Measurements from ENCODE around the gene HES5.

DNA sequence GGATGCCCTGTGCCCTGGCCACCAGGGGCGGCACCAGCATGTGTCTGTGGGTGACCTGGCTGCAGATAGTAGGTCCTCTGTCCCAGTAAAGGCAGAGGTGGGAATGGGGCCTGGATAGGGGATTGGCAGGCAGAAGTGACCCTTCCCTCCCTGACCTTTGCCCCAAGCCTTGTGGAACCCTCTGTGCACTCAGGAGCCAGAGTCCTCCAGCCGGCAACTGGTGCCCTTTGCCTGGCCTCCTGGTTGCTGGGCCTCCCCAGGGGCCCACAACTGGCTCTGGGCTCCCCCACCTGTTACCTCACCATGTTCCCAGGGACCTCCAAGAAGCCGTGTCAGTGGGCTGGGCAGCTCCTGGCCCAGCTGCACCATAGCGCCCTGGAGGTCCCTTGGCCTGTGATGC lies 44.0 kb downstream of the HES5 start:
- TF ChIP-seq, protein P1, sequence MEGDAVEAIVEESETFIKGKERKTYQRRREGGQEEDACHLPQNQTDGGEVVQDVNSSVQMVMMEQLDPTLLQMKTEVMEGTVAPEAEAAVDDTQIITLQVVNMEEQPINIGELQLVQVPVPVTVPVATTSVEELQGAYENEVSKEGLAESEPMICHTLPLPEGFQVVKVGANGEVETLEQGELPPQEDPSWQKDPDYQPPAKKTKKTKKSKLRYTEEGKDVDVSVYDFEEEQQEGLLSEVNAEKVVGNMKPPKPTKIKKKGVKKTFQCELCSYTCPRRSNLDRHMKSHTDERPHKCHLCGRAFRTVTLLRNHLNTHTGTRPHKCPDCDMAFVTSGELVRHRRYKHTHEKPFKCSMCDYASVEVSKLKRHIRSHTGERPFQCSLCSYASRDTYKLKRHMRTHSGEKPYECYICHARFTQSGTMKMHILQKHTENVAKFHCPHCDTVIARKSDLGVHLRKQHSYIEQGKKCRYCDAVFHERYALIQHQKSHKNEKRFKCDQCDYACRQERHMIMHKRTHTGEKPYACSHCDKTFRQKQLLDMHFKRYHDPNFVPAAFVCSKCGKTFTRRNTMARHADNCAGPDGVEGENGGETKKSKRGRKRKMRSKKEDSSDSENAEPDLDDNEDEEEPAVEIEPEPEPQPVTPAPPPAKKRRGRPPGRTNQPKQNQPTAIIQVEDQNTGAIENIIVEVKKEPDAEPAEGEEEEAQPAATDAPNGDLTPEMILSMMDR (IDR thresholded peaks at IDR 0.05): no peak
- TF ChIP-seq POLR2A (IDR thresholded peaks at IDR 0.05; ENCODE audit: low read depth): no peak
- no peak for TF ChIP-seq POLR2AphosphoS5 (IDR thresholded peaks at IDR 0.05)
